NAMALWA (cell line): ENCODE measurements around the gene TCP11L2.
"Not testable (repeated sequence)": the region's sequence is repeated elsewhere in the genome, so short reads cannot be mapped to it uniquely, and the experiment has no call there.

Experiments used
- DNase-seq: peaks from one replicate; pipeline ENCODE4 v3.0.0-alpha.2; 2015; ENCODE audit warnings: low spot score

The TCP11L2 gene

GRCh38 chr12:106284358-106285105 is 18.0 kb upstream of the TCP11L2 start:
- DNase-seq = no peak

GRCh38 chr12:106285982-106286381 is 16.6 kb upstream of the TCP11L2 start:
- DNase-seq = peak; percentile 24

- not testable (repeated sequence) for DNase-seq
Observed at GRCh38 chr12:106286576-106287162, 15.9 kb upstream of the TCP11L2 start.

GRCh38 chr12:106287364-106287763 is 15.2 kb upstream of the TCP11L2 start:
- DNase-seq = no peak

GRCh38 chr12:106288101-106288493 is 14.4 kb upstream of the TCP11L2 start:
- DNase-seq = no peak

GRCh38 chr12:106288494-106289195 is 13.9 kb upstream of the TCP11L2 start:
- DNase-seq = no peak

GRCh38 chr12:106289196-106289681 is 13.3 kb upstream of the TCP11L2 start:
- DNase-seq = no peak

GRCh38 chr12:106290666-106291065 is 11.9 kb upstream of the TCP11L2 start:
- DNase-seq = no peak

GRCh38 chr12:106291342-106291741 is 11.2 kb upstream of the TCP11L2 start:
- no peak for DNase-seq

GRCh38 chr12:106292339-106292738 is 10.2 kb upstream of the TCP11L2 start:
- DNase-seq = no peak

GRCh38 chr12:106296179-106296877 is 6.2 kb upstream of the TCP11L2 start:
- DNase-seq = no peak

- DNase-seq = no peak
Observed at GRCh38 chr12:106297075-106297474, 5.5 kb upstream of the TCP11L2 start.

- DNase-seq = no peak
Observed at GRCh38 chr12:106297681-106298080, 4.9 kb upstream of the TCP11L2 start.

- no peak for DNase-seq
Observed at GRCh38 chr12:106299202-106299774, 3.2 kb upstream of the TCP11L2 start.

GRCh38 chr12:106300761-106301160 is 1.8 kb upstream of the TCP11L2 start:
- DNase-seq = no peak

- DNase-seq = no peak
Observed at GRCh38 chr12:106301241-106301610, 1.3 kb upstream of the TCP11L2 start.

GRCh38 chr12:106301611-106302321 is 767 bp upstream of the TCP11L2 start:
- peak; percentile 87 for DNase-seq

GRCh38 chr12:106303202-106303820 is 778 bp downstream of the TCP11L2 start:
- peak; percentile 83 for DNase-seq

GRCh38 chr12:106304001-106304421 is 1.5 kb downstream of the TCP11L2 start:
- peak; percentile 8 for DNase-seq

GRCh38 chr12:106304797-106305196 is 2.3 kb downstream of the TCP11L2 start:
- no peak for DNase-seq

- no peak for DNase-seq
Observed at GRCh38 chr12:106305376-106305775, 2.8 kb downstream of the TCP11L2 start.
